GM19468 (cell line): ENCODE data around the gene COL13A1.

Experiments used
- ATAC-seq: cut with Tn5 transposase; IDR thresholded peaks from one replicate; pipeline ENCODE4 v1.9.1; 2021; ENCODE audit warnings: mild to moderate bottlenecking, moderate library complexity, moderate number of reproducible peaks; ENCODE audit not compliant: unreplicated experiment; ENCODE audit errors: extremely low read depth

COL13A1 gene

GRCh38 chr10:69862882-69863530 is 61.3 kb downstream of the COL13A1 start:
- no peak for ATAC-seq

GRCh38 chr10:69863580-69863979 is 61.9 kb downstream of the COL13A1 start:
- ATAC-seq: no peak

- ATAC-seq: no peak
Observed at GRCh38 chr10:69864321-69864720, 62.6 kb downstream of the COL13A1 start.

GRCh38 chr10:69865450-69865849 is 63.7 kb downstream of the COL13A1 start:
- no peak for ATAC-seq

- no peak for ATAC-seq
Observed at GRCh38 chr10:69866246-69866687, 64.6 kb downstream of the COL13A1 start.

- ATAC-seq: no peak
Observed at GRCh38 chr10:69866688-69867461, 65.2 kb downstream of the COL13A1 start.

- ATAC-seq: no peak
Observed at GRCh38 chr10:69867699-69868558, 66.2 kb downstream of the COL13A1 start.

GRCh38 chr10:69868821-69869220 is 67.1 kb downstream of the COL13A1 start:
- no peak for ATAC-seq

GRCh38 chr10:69869291-69869961 is 67.7 kb downstream of the COL13A1 start:
- ATAC-seq: no peak

GRCh38 chr10:69870591-69870990 is 68.9 kb downstream of the COL13A1 start:
- no peak for ATAC-seq

GRCh38 chr10:69871074-69871473 is 69.4 kb downstream of the COL13A1 start:
- no peak for ATAC-seq

GRCh38 chr10:69872323-69872722 is 70.6 kb downstream of the COL13A1 start:
- no peak for ATAC-seq

GRCh38 chr10:69873135-69873639 is 71.5 kb downstream of the COL13A1 start:
- no peak for ATAC-seq

GRCh38 chr10:69874449-69874848 is 72.7 kb downstream of the COL13A1 start:
- ATAC-seq: no peak

GRCh38 chr10:69875856-69876255 is 74.2 kb downstream of the COL13A1 start:
- ATAC-seq: no peak

GRCh38 chr10:69876286-69876685 is 74.6 kb downstream of the COL13A1 start:
- ATAC-seq: no peak

GRCh38 chr10:69876931-69877330 is 75.2 kb downstream of the COL13A1 start:
- no peak for ATAC-seq

- ATAC-seq: no peak
Observed at GRCh38 chr10:69878038-69878437, 76.3 kb downstream of the COL13A1 start.

- ATAC-seq: no peak
Observed at GRCh38 chr10:69878951-69879350, 77.2 kb downstream of the COL13A1 start.

- ATAC-seq: no peak
Observed at GRCh38 chr10:69879634-69880257, 78.0 kb downstream of the COL13A1 start.
